Neural progenitor cell (in vitro differentiated cells): ENCODE measurements around the gene PIK3R6.
"Not testable (repeated sequence)": the region's sequence is repeated elsewhere in the genome, so short reads cannot be mapped to it uniquely, and the experiment has no call there.

Experiments
- CTCF ChIP-seq: fragments of 200-600 bp; sonication (generic); IDR thresholded peaks from 2 replicates; pipeline ENCODE4 v1.5.1; 2017; ENCODE audit warnings: antibody characterized with exemption, mild to moderate bottlenecking
- EZH2 ChIP-seq: fragments of 200-600 bp; sonication (generic); IDR thresholded peaks from 2 replicates; pipeline ENCODE4 v1.6.1; 2017; ENCODE audit warnings: antibody characterized with exemption, mild to moderate bottlenecking, moderate library complexity
- EZH2phosphoT487 ChIP-seq: fragments of 200-600 bp; sonication (generic); IDR thresholded peaks from 2 replicates; pipeline ENCODE4 v1.6.1; 2017; ENCODE audit warnings: antibody characterized with exemption

DNA sequence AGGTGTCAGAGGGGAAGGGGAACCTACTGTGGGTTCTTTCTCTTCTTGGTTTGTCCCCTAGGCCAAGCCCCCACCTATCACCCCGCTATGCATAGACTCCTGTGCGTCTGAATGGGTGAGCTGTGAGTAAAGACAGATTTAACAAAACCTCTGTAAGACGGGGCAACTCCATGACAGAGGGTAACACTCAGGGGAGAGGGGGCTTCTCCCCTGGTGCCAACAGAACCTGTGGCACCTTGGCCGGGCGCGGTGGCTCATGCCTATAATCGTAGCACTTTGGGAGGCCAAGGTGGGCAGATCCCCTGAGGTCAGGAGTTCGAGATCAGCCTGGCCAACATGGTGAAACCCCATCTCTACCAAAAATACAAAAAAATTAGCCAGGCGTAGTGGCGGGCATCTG lies 62.1 kb downstream of the PIK3R6 start:
- not testable (repeated sequence) for TF ChIP-seq CTCF, EZH2, EZH2phosphoT487
